Suppressor macrophage treated with lipopolysaccharide for 1 hour (primary cell): ENCODE results near the gene LRRC25.
"Not testable (repeated sequence)": the region's sequence is repeated elsewhere in the genome, so short reads cannot be mapped to it uniquely, and the experiment has no call there.

Source experiments
- DNase-seq, 3 donors: peaks; one replicate each; pipeline ENCODE4 v3.0.0-alpha.2; 2020 to 2022

LRRC25 gene

DNA sequence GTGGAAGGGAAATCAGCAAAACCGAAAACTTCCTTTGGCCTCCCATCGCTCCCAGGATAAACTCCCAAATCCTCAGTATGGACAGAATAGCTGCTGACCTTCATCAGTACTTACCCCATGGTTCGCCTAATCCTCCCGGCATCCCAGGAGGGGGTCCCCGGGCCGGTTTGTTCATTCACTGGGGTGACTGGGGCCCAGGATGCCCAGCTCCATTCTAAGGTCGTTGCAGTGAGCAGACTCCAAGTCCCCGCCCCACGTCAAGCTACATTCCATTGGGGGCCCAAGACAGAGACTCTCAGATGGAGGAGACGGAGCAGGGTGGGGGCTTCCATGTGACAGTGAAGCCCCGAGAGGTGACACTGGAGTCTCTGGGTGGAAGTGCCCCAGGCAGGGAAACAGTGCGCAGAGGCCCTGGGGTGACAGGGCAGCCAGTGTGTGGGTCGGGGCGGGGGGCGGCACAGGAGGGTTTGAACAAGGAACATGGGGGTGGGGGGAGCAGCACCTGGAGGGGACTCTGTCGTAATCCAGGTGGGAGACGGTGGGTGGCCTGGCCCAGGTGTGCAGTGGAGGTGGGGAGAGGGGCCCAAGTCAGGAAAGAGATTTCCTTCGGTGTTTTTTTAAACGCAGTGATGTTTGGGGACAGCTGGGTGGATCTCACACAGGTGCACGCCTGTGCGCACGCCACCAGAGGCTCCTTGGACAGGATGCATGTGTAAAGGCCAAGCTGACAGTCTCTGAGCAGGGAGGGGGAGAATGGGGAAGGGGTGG lies 26.9 kb upstream of the LRRC25 start:
- DNase-seq, result no peak

DNA sequence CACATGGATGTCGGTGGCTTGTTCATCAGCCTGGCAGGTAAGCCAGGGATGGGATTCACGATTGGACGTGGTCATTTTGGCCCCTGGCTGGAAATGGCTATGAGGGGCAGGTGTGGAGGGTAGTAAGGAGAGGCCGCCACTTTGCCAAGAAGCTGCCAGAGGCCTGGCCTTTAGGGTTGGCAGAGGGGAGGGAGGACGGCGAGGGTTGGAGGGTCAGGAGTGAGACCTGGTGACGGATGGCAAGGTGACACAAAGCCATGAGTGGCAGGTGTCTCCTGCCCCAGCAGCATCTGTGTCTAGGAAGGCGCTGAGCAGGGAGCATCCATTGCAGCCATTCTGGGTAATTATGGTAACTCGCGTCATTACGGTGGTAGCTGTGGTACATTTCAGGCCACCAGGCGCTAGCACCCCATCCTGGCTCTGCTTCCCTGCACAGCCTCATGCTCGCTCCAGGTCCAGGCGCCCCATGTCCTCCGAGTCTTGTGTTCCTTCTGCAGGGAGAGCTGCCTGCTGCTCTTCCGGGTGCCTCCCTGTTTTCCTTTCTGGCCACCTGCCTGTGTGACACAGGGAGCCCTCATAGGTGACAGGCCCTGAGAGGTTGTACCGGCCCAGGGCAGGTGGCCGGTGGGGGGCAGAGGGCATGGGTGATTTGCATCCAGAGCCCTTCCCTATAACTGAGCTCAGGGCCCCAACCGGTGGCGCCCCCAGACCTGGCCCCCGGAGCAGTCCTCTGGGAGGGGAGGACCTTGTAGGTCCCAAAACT lies 26.0 kb upstream of the LRRC25 start:
- DNase-seq, result no peak

- no peak for DNase-seq
Observed at GRCh38 chr19:18422530-18423191, 25.2 kb upstream of the LRRC25 start.

DNA sequence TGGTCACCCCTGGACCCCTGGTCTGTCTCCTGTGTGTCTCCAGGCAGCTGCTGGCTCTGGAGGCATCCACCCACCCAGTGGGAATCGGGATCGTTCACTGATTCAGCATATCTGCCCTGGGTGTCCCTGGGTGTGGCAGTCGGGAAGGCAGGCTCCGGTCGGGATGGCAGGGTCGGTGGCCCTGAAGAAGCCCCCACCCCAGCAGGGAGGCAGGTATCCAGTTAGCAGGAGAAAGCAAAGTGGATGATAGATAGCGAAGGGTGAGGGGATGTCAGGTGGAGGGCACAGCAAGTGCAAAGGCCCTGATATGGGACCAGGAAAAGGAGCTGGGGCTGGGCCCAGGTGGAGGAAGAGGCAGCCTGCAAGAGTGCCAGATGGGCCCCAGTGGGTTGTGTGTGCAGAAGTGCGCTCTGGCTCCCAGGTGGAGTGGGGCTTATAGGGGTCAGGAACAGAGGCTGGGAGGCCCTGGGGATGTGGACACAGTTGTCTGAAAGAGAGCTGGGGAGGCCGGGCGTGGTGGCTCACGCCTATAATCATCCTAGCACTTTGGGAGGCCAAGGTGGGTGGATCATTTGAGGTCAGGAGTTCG lies 24.0 kb upstream of the LRRC25 start:
- no peak for DNase-seq

DNA sequence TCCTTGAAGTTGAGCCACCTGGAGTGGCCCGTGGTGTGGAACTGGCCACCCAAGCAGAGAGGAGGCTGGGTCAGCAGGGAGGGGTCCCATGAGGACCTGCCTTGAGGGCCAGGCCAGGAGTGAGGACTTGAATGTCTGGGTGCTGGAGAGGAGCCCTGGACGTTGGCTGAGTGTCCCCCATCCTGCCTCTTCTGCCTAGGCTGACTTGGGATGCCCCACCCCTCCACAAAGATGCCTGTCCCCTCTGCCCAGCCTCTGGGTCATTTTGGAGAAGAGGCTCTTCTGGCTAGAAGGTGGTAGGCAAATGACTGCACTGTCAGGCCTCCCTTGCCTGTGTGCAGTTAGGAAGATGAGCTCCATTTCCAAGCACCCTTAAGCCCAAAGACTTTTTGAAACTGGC lies 23.5 kb upstream of the LRRC25 start:
- no peak for DNase-seq

DNA sequence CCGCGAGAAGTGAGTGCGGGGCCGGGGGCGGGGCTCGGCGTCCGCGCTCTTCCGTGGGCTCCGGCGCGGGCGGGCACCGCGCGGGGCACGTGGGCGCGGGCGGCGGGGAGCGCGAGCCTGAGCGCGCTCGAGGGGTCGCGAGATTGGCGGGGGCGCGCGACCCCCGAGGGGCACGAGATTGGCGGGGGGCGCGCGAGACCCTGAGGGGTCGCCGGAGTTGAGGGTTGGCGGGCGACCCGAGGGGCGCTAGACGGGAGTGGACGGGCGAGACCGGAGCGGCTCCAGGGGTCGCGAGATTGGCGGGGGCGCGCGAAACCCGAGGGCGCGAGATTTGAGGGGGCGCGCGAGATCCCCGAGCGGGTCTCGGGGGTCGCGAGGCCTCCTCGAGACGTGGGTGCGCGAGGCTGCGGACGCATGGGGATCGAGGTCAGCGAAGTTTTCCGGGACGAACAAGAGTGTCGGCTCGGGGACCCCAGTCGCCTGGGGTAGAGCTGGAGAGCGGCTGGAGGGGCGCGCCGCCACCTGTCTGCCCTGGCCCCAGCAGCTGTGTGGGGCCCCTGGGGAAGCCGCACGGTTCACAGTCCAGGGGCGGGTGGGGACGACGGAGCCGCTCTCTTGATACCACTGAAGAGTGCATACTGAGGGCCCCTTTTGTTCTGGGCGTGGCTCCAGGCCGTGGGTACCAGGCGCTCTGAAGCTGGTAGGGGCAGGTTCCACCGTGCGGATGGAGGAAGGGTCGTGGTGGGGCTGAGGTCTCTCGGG lies 22.5 kb upstream of the LRRC25 start:
- peak in 1 of 3 donors; percentile 42 for DNase-seq

DNA sequence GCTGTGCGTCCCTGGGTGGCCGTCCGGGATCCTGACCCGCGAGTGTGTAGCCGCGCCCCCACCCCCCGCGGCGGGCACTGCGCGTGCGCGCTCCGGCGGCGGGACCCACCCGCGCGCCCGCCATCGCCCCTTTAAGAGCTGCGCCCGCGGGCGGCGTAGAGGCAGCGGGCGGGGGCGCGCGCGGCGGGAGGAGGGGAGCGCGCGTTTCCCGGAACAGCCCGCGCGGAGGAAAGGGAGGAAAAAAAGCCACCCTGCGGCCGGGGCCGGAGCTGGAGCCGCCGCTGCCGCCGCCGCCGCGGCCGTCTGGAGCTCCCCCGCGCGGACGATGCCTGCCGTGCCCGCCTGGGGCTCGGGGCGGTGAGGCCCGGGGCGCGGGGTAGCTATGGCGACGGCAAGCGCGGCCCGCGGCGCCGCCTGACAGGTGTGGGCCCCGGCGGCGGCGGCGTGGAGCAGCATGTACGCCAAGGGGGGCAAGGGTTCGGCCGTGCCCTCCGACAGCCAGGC lies 21.8 kb upstream of the LRRC25 start, which contains the start of gene SSBP4:
TSS of gene SSBP4 (plus strand) at position 204 of the 504 bp plus-strand sequence. CDS start at position 455, 251 bp downstream.
- peak; percentile 85 to 93 (median 86) for DNase-seq

DNA sequence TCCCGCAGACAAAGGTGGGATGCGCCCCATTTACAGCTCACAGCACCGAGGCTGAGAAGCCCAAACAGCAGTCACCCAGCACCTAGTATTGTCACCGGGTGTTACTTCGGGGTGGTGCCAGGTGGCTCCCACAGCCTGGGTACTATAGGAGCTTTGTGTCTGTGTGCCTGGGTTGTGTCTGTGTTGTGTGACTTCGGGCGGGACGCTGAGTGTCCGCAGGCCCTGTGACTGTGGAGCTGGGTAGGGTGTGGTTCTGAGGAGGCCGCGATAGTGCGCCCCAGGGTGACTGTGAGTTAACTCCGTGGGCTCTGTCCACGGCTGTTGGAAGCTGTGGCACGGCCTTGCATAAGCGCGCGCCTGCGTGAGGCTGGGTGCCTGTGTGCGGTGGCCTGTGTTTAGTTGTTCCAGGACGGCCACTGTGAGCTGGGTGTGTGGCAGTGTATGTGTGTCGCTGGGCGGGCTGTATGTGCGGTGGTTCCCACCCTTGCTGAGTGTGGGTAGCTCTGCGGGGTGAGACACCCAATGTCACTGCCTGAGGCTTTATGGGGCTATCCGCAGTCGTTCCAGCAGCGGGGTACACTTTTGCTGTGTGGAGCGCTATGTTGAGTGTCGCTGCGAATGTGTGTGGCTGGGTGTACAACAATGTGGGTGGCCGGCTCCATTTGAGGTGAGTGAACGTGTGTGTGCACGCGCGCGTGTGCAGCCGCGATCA lies 21.2 kb upstream of the LRRC25 start:
- DNase-seq, result peak; percentile 37 to 57 (median 53)

DNA sequence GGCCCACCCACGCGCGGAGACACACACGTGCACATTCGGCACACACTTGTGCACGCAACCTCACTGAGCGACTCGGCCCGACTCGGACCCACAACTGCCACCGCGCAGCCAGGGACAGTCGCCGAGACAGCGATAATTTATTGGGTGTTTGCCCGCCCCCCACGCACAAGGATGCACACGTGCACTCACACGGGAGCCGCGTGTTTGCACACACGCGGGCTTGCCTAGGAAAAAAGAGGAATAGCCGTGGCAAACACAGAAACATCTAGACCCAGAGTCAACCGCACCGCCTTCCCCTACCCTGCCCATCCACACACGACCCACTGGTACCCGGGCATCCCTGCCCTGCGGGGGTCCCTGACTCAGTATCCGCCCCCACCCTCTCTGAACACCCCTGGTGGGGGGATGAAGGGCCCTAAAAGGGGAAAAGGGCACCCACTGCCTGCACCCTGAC lies 20.6 kb upstream of the LRRC25 start:
- DNase-seq, result peak in 2 of 3 donors; percentile 53 to 58

- DNase-seq, result peak in 2 of 3 donors; percentile 49 to 76
Observed at GRCh38 chr19:18417250-18418028, 20.0 kb upstream of the LRRC25 start.

DNA sequence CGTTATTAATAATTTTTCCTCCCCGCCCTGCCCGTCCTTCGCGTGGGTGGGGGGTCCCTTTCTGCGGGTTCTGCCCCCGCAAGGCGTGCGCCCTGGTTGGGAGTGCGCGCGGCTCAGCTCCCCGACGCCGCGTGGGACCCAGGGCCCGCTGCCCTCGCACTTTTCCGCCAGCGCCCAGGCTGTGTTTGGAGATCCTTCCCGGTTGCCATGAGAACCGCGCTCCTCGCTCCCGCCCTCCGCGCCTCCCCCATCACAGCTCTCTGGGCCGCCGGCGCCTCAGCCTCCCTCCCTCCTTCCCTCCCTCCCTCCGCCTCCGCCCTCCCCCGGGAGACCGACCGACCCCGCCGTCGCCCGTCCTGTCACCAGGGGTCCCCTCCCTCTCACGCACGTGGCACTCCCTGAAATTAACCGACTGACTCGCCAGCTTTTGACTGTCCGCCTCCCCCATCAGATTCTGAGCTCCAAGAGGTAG lies 19.4 kb upstream of the LRRC25 start:
- DNase-seq, result peak; percentile 72 to 84 (median 75)

DNA sequence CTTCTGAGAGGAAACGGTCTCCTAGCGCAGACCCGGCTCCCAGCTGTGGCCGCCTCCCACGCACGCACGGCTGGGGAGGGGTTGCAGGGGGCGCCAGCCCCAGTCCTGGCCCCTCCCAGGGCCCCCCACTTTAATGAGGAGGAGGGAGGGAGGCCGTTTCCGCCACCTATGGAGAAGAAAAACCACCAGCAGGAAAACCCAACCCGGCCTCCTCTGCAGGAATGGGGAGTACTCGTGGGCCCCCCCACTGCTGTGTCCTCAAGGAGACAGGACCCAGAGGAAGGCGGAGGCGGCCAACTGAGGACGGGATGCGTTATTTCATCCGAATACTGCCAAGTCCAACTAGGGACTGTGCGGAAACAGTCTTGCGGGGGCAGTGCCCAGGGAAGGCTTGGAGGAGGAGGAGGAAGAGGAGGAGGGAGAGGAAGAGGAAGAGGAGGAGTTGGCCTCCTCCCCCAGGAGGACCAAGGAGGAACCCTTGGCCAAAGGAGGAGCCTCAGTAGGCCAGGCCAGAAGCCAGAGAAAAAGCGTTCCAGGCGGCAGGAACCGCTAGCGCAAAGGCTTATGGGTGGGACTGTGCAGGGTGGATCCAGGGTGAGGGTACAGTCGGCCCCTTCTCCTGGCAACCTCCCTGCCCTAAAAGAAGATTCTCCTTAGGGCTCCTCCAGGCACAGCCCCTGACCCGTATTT lies 17.9 kb upstream of the LRRC25 start:
- peak; percentile 76 to 84 (median 79) for DNase-seq

DNA sequence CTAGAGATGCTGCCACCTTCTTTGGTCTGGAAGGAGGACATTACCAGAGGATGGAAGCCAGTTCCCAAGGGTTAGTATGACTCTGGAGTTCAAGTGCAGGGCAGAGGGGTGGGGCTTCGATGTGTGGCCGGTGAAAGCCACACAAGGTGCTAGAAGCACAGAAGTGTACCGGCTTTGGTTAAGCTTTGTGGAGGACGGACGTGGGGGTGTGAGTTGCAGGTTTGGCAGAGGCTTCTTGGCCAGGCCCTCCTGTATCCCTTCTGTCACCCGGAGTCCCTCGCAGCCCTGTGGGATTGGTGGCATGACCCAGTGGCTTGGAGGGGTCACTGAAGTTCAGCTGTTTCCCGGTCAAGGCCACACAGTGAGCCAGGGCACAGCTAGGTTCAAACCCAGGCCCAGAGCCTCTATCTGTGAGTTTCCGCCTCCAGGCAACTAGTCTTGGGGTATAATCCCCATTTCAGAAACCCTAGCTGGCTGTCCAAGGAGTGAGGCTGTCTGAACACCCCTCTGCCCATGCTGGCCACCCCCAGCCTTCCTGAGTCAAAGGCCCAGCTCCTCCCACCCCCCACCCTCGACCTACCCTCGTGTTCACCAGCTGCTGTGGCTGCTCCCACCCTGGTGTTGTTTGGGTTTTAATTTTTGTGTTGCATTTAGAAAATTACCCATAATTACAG lies 17.2 kb upstream of the LRRC25 start:
- DNase-seq, result peak; percentile 33 to 34 (median 34)

- DNase-seq, result no peak
Observed at GRCh38 chr19:18412610-18413239, 15.3 kb upstream of the LRRC25 start.

GRCh38 chr19:18408053-18408476 lies 10.6 kb upstream of the LRRC25 start:
- DNase-seq, result peak; percentile 49 to 82 (median 68)

DNA sequence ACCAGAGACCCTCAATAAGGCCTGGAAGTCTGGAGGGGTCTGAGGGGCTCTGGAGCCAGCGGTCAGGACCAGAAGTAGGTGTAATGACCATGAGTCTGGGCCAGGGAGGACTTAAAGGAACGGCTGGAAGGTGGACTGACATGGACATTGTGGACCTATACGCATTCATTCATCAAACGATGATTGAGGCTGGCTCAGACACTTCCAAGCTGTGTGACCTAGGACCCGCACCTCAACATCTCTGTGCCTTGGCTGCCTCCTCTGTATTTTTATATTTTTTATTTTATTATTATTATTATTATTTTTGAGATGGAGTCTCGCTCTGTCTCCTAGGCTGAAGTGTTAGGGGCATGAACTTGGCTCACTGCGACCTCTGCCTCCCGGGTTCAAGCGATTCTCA lies 9.3 kb upstream of the LRRC25 start:
- no peak for DNase-seq

DNA sequence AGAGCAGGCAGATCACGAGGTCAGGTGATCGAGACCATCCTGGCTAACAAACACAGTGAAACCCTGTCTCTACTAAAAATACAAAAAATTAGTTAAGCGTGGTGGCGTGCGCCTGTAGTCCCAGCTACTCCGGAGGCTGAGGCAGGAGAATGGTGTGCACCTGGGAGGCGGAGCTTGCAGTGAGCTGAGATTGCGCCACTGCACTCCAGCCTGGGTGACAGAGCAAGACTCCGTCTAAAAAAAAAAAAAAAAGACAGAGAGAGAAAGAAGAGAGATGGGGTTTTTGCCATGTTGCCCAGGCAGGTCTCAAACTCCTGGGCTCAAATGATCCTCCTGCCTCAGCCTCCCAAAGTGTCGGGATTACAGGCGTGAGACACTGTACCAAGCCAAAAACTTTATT lies 8.3 kb upstream of the LRRC25 start:
- DNase-seq, result not testable (repeated sequence)

DNA sequence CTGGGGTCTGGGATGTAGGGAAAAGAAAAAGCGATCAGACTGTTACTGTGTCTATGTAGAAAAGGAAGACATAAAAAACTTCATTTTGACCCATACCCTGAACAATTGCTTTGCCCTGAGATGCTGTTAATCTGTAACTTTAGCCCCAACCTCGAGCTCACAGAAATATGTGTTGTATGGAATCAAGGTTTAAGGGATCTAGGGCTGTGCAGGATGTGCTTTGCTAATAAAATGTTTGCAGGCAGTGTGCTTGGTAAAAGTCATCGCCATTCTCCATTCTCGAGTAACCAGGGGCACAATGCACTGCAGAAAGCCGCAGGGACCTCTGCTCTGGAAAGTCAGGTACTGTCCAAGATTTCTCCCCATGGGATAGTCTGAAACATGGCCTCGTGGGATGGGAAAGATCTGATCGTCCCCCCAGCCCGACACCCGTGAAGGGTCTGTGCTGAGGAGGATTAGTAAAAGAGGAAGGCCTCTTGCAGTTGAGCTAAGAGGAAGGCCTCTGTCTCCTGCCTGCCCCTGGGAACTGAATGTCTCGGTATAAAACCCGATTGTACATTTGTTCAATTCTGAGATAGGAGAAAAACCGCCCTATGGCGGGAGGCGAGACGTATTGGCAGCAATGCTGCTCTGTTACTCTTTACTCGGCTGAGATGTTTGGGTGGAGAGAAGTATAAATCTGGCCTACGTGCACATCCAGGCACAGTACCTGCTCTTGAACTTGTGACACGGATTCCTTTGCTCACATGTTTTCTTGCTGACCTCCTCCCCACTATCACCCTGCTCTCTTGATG lies 5.2 kb upstream of the LRRC25 start:
- not testable (repeated sequence) for DNase-seq
